Measurements from ENCODE around the gene DOK3. TPM values are rescaled to one million over a fixed set of nuclear protein-coding genes. Genes with fewer than 3 reads are reported as not detected.
"Not testable (repeated sequence)": the region's sequence is repeated elsewhere in the genome, so short reads cannot be mapped to it uniquely, and the experiment has no call there.

DOK3 gene
- total and polyA plus RNA-seq, 2 donors (not counting 3 experiments of a cell fraction or from before 2014, with no cell fraction given): 4.8 to 5.3 TPM

- H3K9ac ChIP-seq (replicated peaks; ENCODE audit: extremely low read depth, insufficient read depth, low read length): no peak overlapping the region
- H3K9me3 ChIP-seq (replicated peaks; ENCODE audit: control insufficient read depth, insufficient read depth, low read length): no peaks in the 10 kb centered on the region
- FAIRE-seq: no peak
- peaks cover 9% of the 10 kb centered on the region for H3K4me1 ChIP-seq (ENCODE audit: control insufficient read depth, extremely low read depth, insufficient read depth, low read length)
- no peak overlapping the region for H3K4me2 ChIP-seq (ENCODE audit: insufficient read depth, low read length)
- BruUV-seq (replicated peaks): no TSS peak
- no peaks in the 10 kb centered on the region for H3K27me3 ChIP-seq (ENCODE audit: control insufficient read depth in 2 of 2, insufficient read depth in 2 of 2, low read length in 2 of 2)
- no peak overlapping the region for H3K4me3 ChIP-seq (replicated peaks in 1 of 3; ENCODE audit: insufficient read depth in 1 of 3, low read depth in 1 of 3, low read length in 3 of 3)
- POLR2A ChIA-PET: interaction anchor here (0.6 to 1.7 kb wide), 2 partner anchors 10 to 60 kb away, joined by 4 read pairs; partner anchors contain the start of gene GRK6
- TF ChIP-seq POLR2A (IDR thresholded peaks at IDR 0.05; ENCODE audit: low read depth, low read length): no peak
- TF ChIP-seq FOS (IDR thresholded peaks at IDR 0.05; ENCODE audit: borderline replicate concordance, insufficient read depth, low read length): no peak
- no peak for TF ChIP-seq JUN (IDR thresholded peaks at IDR 0.05; ENCODE audit: borderline replicate concordance, insufficient read depth, insufficient read length, low read depth)
- no peak for TF ChIP-seq POLR2AphosphoS5 (IDR thresholded peaks at IDR 0.05; ENCODE audit: insufficient read depth, low read depth, low read length)
- TF ChIP-seq CTCF (IDR thresholded peaks at IDR 0.05; ENCODE audit: extremely low read depth in 1 of 2, insufficient read depth in 1 of 2, low read depth in 1 of 2, low read length in 2 of 2): no peak
- no peak for TF ChIP-seq MYC (IDR thresholded peaks at IDR 0.05; ENCODE audit: low read depth, low read length)
- no peak for TF ChIP-seq EZH2 (IDR thresholded peaks at IDR 0.05; ENCODE audit: borderline replicate concordance, low read depth, low read length, severe bottlenecking)
- TF ChIP-seq MAX (IDR thresholded peaks at IDR 0.05; ENCODE audit: insufficient read depth, insufficient read length): no peak
- no peak for TF ChIP-seq GATA2 (IDR thresholded peaks at IDR 0.05; ENCODE audit: insufficient read depth, insufficient read length, low read depth, low read length)
- intact Hi-C loops (cut with micrococcal nuclease) (no loop called here), dilution Hi-C loops (cut with MboI; ENCODE audit: extremely low pct_ligation_motif_present, low sequenced_read_pairs) (no loop called here)
- no peak for DNase-seq (ENCODE audit: low read depth, low spot score)
- H3K27ac ChIP-seq (ENCODE audit: insufficient read depth, low read depth, low read length): no peak overlapping the region
- no peaks in the 10 kb centered on the region for H3K9me1 ChIP-seq (replicated peaks; ENCODE audit: control insufficient read depth, extremely low read depth, insufficient read depth, low read length)
- H4K20me1 ChIP-seq (replicated peaks; ENCODE audit: control insufficient read depth, extremely low read depth, insufficient read depth, low read length): no peaks in the 10 kb centered on the region
- H3K79me2 ChIP-seq (ENCODE audit: control insufficient read depth, insufficient read depth, low read length): peaks cover 16% of the 10 kb centered on the region
- H2AFZ ChIP-seq (ENCODE audit: low read depth, low read length): no peak overlapping the region
- CTCF ChIA-PET: interaction anchor here (0.9 to 1.2 kb wide), 2 partner anchors 9 to 96 kb away, joined by 3 read pairs; no protein-coding TSS in a partner anchor
- H3K36me3 ChIP-seq (ENCODE audit: control insufficient read depth in 2 of 2, extremely low read depth in 1 of 2, insufficient read depth in 2 of 2, low read length in 2 of 2): peaks cover 21 to 63% of the 10 kb centered on the region in 2 experiments
Observed at GRCh38 chr5:177486256-177486655, 23.4 kb downstream of the DOK3 start.

- CTCF ChIA-PET: interaction anchor here (0.8 to 1.2 kb wide), 3 partner anchors 8 to 95 kb away, joined by 3 to 4 read pairs (median 3); no protein-coding TSS in a partner anchor
- H3K4me1 ChIP-seq (ENCODE audit: control insufficient read depth, extremely low read depth, insufficient read depth, low read length); H3K9me3 ChIP-seq (replicated peaks; ENCODE audit: control insufficient read depth, insufficient read depth, low read length); H3K27me3 ChIP-seq (ENCODE audit: control insufficient read depth in 2 of 2, insufficient read depth in 2 of 2, low read length in 2 of 2); H4K20me1 ChIP-seq (replicated peaks; ENCODE audit: control insufficient read depth, extremely low read depth, insufficient read depth, low read length); intact Hi-C loops (cut with micrococcal nuclease); H3K9ac ChIP-seq (replicated peaks; ENCODE audit: extremely low read depth, insufficient read depth, low read length); H3K9me1 ChIP-seq (replicated peaks; ENCODE audit: control insufficient read depth, extremely low read depth, insufficient read depth, low read length); DNase-seq (ENCODE audit: low read depth, low spot score); H2AFZ ChIP-seq (ENCODE audit: low read depth, low read length); FAIRE-seq; H3K4me3 ChIP-seq (replicated peaks in 1 of 3; ENCODE audit: insufficient read depth in 1 of 3, low read depth in 1 of 3, low read length in 3 of 3); BruUV-seq (replicated peaks); dilution Hi-C loops (cut with MboI; ENCODE audit: extremely low pct_ligation_motif_present, low sequenced_read_pairs); H3K4me2 ChIP-seq (ENCODE audit: insufficient read depth, low read length); H3K27ac ChIP-seq (ENCODE audit: insufficient read depth, low read depth, low read length): not testable (repeated sequence)
- POLR2A ChIA-PET: interaction anchor here (0.6 to 1.7 kb wide), 3 partner anchors 10 to 60 kb away, joined by 4 read pairs; partner anchors contain the start of genes GRK6 and PDLIM7
- Histone ChIP-seq H3K79me2 (ENCODE audit: control insufficient read depth, insufficient read depth, low read length) (peaks cover 11% of the 10 kb centered on the region), H3K36me3 (ENCODE audit: control insufficient read depth in 2 of 2, extremely low read depth in 1 of 2, insufficient read depth in 2 of 2, low read length in 2 of 2) (peaks cover 21 to 59% of the 10 kb centered on the region in 2 experiments)
Observed at GRCh38 chr5:177485753-177486152, 23.9 kb downstream of the DOK3 start.
